GM19467 (cell line): ENCODE results near the gene POLR3H.
"Not testable (repeated sequence)": the region's sequence is repeated elsewhere in the genome, so short reads cannot be mapped to it uniquely, and the experiment has no call there.

Source experiments
- ATAC-seq: cut with Tn5 transposase; IDR thresholded peaks from one replicate; pipeline ENCODE4 v1.9.1; 2021; ENCODE audit warnings: mild to moderate bottlenecking, moderate library complexity; ENCODE audit not compliant: unreplicated experiment

POLR3H gene

DNA sequence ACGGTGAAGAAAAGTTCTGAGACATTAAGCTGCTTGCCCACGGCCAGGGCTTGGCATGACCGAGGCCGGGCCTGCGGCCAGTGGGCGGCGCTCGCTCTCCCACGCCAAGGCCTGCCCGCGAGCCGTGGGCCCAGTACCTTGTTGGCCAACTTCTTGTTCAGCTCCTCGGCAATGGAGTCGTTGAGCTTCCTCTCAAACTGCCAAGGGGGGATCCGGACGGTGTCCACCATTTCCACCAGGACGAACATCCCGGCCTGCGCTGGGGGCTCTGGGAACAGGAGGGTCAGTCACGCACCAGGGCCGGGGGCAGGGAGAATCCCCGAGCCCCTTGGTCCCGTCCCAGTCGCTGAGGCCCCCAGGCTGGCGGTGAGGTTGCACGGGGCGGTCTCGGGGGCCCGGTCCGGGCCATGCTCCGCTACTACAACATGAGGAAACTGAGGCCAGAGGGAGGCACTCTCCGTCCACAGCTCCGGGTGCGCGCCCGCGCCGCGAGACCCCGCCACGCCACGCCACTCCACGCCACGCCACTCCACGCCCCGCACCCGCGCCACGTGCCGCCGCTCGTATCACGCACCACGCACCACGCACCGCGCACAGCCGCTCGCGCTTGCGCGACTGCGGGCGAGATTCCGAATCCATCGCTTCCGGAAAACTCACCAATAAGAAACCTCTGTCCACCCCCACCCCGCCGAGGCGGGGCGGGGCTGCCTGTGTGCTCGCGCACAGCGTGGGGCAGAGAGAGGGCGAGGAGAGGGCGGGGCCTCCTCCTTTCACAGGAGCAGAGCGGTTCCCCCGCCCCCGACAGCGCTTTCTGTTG, at the start of gene POLR3H:
Gene POLR3H, minus strand, starts transcription at position 617 of the 817 bp plus-strand sequence. Its CDS starts 369 bp downstream, at position 248.
- ATAC-seq: peak; percentile 84

DNA sequence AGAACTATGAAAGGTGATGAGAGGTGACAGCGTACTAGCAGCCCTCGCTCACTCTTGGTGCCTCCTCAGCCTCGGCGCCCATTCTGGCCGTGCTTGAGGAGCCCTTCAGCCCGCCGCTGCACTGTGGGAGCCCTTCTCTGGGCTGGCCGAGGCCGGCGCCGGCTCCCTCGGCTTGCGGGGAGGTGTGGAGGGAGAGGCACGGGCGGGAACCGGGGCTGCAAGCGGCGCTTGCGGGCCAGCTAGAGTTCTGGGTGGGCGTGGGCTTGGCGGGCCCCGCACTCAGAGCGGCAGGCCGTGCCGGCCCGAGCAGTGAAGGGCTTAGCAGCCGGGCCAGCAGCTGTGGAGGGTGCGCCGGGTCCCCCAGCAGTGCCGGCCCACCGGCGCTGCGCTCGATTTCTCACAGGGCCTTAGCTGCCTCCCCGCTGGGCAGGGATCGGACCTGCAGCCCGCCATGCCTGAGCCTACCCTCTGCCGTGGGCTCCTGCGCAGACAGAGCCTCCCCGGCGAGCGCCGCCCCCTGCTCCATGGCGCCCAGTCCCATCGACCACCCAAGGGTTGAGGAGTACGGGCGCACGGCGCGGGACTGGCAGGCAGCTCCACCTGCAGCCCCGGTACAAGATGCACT, 49.2 kb upstream of the POLR3H start:
- ATAC-seq: not testable (repeated sequence)

DNA sequence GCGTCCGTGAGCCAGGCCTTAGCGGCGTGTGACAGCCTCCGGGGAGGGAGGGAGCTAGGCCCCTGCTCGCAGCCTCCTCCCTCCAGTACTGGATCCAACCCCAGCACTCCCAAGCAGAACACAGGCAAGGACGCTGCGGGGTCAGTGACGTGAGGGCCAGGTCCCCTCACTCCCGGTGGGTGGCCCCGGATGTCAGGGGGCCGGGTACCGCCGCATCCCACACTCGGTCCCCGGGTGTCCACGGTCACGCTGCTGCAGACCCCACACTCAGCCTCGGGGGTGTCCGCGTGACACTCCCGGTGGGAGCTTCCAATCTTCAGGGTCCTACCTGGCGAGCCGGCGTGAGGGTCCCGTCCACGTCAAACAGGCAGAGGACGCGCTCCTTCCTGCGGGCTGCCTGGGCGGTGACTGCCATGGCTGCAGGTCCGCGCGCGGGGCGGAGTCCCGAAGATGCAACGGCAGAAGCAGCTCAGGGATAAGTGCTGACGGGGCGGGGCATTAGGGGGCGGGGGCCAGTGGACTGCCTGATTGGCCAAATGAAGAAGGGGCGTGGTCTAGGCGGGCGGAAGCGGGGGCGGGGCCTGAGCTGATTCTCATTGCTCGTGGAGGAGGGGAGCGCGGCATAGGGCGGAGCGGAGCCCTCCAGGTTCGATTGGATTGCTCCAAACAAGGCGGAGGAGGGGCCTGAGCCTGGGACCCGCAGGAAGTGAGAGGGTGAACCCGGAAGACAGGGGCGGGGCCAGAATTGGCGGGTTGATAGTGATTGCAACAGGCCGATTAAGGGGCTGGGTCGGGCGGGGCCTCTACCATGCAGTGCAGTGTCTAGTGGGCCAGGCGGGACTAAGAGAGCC, 45.3 kb upstream of the POLR3H start, which contains the start of gene PMM1:
Gene PMM1, minus strand, starts transcription at position 450 of the 851 bp plus-strand sequence. Its CDS starts 35 bp downstream, at position 415.
- ATAC-seq: peak; percentile 87

- ATAC-seq: no peak
These were observed 43.1 kb upstream of the POLR3H start for GRCh38 chr22:41587347-41587723.

DNA sequence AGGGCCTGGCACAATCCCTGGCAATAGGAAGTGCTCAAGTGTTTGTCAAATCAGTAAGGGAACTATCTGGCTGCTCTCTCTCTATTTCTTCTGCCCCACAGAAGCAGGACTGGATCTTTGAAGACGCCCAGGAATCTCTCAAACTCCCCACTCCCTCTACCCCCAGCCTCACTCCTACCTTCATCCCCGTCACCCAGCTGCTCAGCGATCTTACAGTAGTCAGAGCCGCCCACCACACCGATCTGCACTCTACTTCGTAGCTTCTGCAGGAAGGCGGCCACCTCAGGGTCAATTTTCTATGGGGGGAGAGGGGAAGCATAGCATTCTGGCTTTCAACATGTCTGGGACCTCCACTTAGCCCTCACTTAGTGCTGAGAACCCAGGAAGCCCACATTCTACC, 41.6 kb upstream of the POLR3H start:
- no peak for ATAC-seq

DNA sequence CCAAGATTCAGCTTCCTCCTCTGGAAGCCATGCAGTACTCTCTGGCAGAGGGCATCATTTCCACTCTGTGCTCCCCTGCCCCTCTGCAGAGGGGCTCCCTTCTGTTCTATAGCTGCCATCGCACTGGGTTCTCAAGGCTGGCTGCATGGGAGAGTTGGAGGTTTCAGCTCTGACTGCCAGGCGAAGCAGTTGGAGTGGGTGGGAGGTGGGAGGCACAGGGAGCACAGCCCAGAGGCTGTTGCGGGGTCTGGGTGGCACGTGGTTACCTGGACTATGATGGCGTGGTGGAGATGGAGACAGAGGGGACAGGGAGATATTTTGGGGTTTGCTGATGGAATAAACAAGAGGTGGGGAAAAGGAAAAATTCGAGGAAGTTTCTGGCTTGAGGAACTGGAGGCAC, 40.6 kb upstream of the POLR3H start:
- no peak for ATAC-seq

DNA sequence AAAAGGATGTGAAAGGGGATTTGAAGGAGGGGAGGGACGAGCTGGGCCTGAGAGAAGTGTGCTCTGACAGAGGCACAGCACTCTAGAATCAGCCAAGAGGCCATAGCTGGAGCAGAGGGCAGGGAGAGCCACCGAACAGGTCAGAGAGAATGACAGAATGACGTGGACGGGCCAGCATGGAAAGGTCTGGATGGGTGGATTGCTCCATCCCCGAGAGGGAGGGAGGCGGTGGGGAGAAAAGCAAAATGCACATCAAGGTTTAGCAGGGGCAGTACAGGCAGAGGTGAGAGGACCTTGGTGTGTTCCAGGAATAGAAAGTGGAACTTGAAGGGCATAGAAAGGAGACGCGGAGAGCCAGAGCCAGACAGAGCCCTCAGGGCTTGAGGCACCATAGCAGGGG, 38.4 kb upstream of the POLR3H start:
- ATAC-seq: no peak

GRCh38 chr22:41579997-41580355, 35.7 kb upstream of the POLR3H start:
- ATAC-seq: no peak

DNA sequence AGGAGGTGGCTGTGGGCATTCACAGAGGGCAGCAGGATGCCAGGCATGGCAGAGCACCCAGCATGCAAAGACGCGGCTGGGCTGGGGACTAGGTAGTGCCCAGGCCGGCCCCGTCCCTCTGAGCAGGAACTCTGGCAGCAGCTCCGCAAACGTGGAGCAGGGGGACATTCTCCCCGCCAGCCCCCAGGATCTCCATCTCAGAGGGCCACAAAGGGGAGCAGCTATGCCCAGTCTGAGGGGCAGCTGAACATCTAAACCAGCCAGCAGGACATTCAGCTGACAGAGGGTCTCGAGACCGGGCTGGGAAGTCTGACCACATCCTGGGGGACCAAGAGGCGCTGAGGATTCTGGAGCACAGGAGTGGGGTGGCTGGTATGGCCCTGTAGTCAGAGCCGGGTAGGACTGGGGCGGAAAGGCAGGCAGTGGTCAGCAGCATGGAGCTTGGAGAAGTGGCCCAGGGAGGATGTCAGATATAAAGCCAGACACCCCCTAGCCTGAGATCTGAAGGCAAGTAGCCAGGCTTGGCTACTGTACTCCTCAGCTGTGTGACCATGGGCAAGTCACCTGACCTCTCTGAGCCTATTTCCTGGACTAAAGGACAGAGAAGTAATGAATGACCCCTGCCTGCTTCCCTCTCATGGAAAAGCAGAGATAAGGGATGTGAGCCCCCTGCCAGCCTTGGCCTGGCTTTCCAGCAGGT, 35.2 kb upstream of the POLR3H start:
- ATAC-seq: no peak

- no peak for ATAC-seq
These were observed 34.5 kb upstream of the POLR3H start for GRCh38 chr22:41578818-41579217.

DNA sequence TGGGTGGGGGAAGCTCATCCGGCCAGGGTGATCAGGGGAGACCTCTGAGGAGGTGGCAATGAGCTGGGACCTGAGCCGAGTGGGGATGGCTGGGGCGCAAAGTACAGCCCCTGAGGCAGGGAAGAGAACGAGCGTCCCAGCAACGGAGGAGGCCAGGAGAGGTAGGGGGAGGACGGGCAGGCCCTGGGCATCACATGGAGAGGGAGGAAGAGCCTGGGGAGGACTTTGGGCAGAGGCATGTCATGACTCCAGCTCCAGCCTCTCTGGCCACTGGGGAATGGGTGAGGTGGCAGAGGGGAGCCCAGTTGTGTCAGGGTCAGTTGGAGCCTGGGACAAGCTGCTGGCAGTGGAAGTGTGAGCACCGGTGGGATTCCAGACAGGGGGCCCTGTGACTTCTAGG, 33.8 kb upstream of the POLR3H start:
- no peak for ATAC-seq

DNA sequence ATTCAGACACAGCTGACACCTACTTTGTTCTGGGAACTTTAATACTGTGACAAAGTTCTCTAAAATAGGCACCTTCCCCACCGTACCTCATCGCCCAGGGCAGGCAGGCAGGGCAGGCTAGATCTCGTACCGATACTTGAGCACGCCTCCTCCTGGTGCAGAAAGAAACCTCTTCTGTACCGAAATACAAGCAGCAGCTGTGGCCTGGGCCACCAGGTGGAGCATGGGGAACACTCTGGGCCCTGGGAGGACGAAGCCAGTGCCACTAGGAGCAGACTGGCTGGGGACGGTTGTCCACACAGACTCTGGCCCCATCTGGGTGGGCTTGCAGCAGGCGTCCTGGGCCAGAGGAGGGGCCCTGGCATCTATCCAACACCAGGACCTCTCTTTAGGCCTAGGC, 32.6 kb upstream of the POLR3H start:
- ATAC-seq: no peak

GRCh38 chr22:41575533-41575932, 31.3 kb upstream of the POLR3H start:
- ATAC-seq: no peak

DNA sequence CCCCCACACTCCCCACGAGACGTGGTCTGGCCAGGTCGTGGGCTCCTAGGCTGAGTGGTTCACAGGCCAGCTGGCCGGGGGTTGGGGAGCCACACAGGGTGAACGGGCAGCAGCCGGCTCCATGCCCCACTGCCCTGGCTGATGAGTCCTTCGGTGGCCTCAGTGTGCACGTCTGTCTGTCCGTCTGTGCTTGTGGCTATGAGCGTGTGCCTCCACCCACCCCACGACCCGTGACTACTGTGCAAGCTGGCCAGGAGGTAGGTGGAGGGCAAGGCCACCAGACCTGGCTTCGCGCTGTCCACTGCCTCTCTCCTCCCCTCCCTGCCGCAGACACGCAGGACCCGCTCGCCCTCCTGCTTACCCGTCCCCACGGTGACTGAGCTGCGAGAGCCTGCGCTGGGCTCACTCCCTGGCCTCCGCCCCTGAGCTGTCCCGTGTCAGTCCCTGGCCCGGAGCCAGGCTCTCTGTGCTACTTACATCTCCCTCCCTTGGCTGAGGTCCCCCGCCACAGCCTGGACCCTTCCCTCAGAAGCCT, 30.6 kb upstream of the POLR3H start:
- ATAC-seq: no peak

GRCh38 chr22:41573677-41574076, 29.4 kb upstream of the POLR3H start:
- no peak for ATAC-seq

DNA sequence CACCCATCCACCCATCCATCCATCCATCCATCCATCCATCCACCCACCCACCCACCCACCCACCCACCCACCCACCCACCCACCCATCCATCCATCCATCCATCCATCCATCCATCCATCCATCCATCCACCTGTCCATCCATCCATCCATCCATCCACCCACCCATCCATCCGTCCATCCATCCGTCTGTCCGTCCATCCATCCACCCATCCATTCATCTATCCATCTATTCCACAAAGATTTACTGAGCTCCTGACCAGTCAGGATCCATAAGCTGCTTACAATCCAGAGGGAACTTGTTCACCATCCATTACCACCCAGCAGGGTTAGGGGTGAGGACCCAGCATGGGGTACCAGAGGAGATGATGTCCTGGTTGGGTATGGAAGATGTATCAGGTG, 28.0 kb upstream of the POLR3H start:
- ATAC-seq: not testable (repeated sequence)

DNA sequence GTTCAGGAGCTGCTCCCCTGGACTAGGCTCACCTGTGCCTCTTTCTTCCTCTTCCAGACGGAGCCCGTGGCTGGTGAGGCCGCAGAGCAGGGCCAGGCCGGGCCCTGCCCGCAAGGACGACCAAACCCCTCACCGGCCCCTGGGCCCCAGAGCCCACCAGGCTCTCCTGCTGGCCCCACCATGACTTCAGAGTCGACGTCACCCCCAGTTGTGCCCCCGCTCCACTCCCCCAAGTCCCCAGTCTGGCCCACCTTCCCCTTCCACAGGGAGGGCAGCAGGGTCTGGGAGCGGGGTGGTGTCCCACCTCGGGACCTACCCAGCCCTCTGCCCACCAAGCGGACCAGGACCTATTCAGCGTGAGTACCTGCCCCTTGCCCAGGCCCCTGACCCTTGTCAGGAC, 27.5 kb upstream of the POLR3H start:
- no peak for ATAC-seq

- no peak for ATAC-seq
These were observed 26.0 kb upstream of the POLR3H start for GRCh38 chr22:41570221-41570620.

GRCh38 chr22:41568811-41569210, 24.5 kb upstream of the POLR3H start:
- ATAC-seq: no peak

DNA sequence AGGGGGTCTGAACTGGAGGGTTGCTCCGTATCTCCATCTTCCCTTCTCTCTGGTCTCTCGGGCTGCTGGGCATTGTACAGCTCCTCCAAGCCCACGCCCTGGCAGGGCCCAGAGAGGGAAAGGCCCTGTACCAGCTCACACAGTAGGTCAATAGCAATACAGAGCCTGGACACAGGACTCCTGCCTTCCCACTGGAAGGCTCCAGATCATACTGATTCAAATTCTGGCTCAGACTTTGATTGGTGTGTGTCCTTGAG, 23.2 kb upstream of the POLR3H start:
- ATAC-seq: no peak
